Uterus (tissue), 2 donors: ENCODE results near the gene SLC6A1.

Experiments used
- CTCF ChIP-seq, 4 experiments: fragments of 200-600 bp in 2 of 4; fragments of 450-650 bp in 2 of 4; sonication (generic) in 2 of 4; IDR thresholded peaks; one replicate each; pipeline ENCODE4 v1.5.1; 2016 to 2019; ENCODE audit warnings: antibody characterized with exemption in 4 of 4, mild to moderate bottlenecking in 2 of 4, moderate library complexity in 1 of 4
- POLR2A ChIP-seq, 2 donors: fragments of 450-650 bp; IDR thresholded peaks; one replicate each; pipeline ENCODE4 v1.6.1; 2016; ENCODE audit warnings: antibody characterized with exemption in 2 of 2, mild to moderate bottlenecking in 1 of 2, moderate library complexity in 1 of 2

GRCh38 chr3:11072631-11073030, 80.1 kb downstream of the SLC6A1 start:
- TF ChIP-seq CTCF (IDR thresholded peaks at IDR 0.05) (no peak), POLR2A (IDR thresholded peaks at IDR 0.05) (no peak)
